Measurements from ENCODE around the gene FNDC3A. TPM values are rescaled to one million over a fixed set of nuclear protein-coding genes. Genes with fewer than 3 reads are reported as not detected.

Gene FNDC3A
- total and polyA plus RNA-seq, 9 of the 15 experiments (the other 6 are each of a cell fraction or from before 2014, with no cell fraction given), result 4.1 to 22.0 (median 13.5) TPM

DNA sequence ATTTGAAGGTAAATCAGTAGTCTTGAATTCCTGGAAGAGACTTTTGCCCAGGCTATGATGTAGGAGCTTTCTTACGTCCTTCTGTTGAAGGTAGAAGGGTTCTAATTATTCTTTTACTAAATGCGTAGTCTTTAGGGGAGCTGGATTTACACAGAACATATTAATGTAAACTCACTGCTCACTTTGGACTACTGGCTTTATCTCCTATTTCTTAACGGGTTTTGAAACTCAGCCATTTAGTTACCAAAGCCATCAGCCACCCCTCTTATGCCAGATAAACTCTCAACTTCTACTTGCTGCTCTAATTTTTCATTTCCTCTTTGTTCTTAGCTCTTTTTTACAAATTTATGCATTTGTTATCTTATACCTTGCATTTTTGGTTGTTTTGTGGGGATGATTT lies 81.5 kb downstream of the FNDC3A start:
- in situ Hi-C loops (cut with MboI) (no loop called here), intact Hi-C loops (cut with micrococcal nuclease) (no loop called here)
- no peak overlapping the region for H2AFZ ChIP-seq (ENCODE audit: low read depth, low read length)
- H3K4me2 ChIP-seq (ENCODE audit: insufficient read depth, low read length), result no peak overlapping the region
- no peak overlapping the region for H3K9ac ChIP-seq (ENCODE audit: insufficient read depth in 1 of 2, low read depth in 2 of 2, low read length in 2 of 2)
- CTCF ChIA-PET (ENCODE audit: low intra/inter-chr PET ratio), result no interaction called here
- H3K4me1 ChIP-seq (replicated peaks in 1 of 2; ENCODE audit: control insufficient read depth in 2 of 2, insufficient read depth in 2 of 2, low read length in 2 of 2), result peaks cover 0 to 3% of the 10 kb centered on the region in 2 experiments; a peak in 3 of 5 replicates
- no peak overlapping the region for H3K27ac ChIP-seq (ENCODE audit: extremely low read depth, low read depth, low read length)
- H3K9me3 ChIP-seq (replicated peaks; ENCODE audit: control insufficient read depth, insufficient read depth, low read depth, low read length), result no peaks in the 10 kb centered on the region
- POLR2A ChIA-PET, result no interaction called here
- H3K36me3 ChIP-seq (ENCODE audit: control insufficient read depth, insufficient read depth, low read length), result no peaks in the 10 kb centered on the region
- H3K4me3 ChIP-seq, result no peak overlapping the region
- H3K27me3 ChIP-seq (ENCODE audit: control insufficient read depth in 2 of 2, insufficient read depth in 2 of 2, low read length in 2 of 2), result no peaks in the 10 kb centered on the region
- 74% methylated on average over 3 of the region's 3 CpGs for WGBS (ENCODE audit: insufficient coverage, low coverage, missing lambda C conversion rate)
- FAIRE-seq, result no peak
- TF ChIP-seq, protein P1, sequence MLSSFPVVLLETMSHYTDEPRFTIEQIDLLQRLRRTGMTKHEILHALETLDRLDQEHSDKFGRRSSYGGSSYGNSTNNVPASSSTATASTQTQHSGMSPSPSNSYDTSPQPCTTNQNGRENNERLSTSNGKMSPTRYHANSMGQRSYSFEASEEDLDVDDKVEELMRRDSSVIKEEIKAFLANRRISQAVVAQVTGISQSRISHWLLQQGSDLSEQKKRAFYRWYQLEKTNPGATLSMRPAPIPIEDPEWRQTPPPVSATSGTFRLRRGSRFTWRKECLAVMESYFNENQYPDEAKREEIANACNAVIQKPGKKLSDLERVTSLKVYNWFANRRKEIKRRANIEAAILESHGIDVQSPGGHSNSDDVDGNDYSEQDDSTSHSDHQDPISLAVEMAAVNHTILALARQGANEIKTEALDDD (IDR thresholded peaks at IDR 0.05), result 0 out of 2 replicates have a peak, but pooled peaks have one; percentile 24
- TF ChIP-seq HDAC2 (IDR thresholded peaks at IDR 0.05), result no peak
- DNase-seq (ENCODE audit: extremely low read depth in 1 of 4, low spot score in 3 of 4), result no peak
- BruUV-seq (replicated peaks), result no TSS peak
- no peaks in the 10 kb centered on the region for H3K9me1 ChIP-seq (ENCODE audit: control insufficient read depth, insufficient read depth, low read length)
- H3K79me2 ChIP-seq (ENCODE audit: control insufficient read depth, insufficient read depth, low read length), result no peaks in the 10 kb centered on the region
- no peak for ATAC-seq
- H4K20me1 ChIP-seq (replicated peaks; ENCODE audit: control insufficient read depth, insufficient read depth, low read length), result no peaks in the 10 kb centered on the region

- peaks cover 0 to 9% of the 10 kb centered on the region in 2 experiments; a peak in 2 of 5 replicates for H3K4me1 ChIP-seq (replicated peaks in 1 of 2; ENCODE audit: control insufficient read depth in 2 of 2, insufficient read depth in 2 of 2, low read length in 2 of 2)
- H3K4me3 ChIP-seq, result no peak overlapping the region
- ATAC-seq (no peak), DNase-seq (ENCODE audit: extremely low read depth in 1 of 4, low spot score in 3 of 4) (no peak), FAIRE-seq (no peak)
- H3K36me3 ChIP-seq (ENCODE audit: control insufficient read depth, insufficient read depth, low read length), result no peaks in the 10 kb centered on the region
- POLR2A ChIA-PET, result no interaction called here
- H3K9me1 ChIP-seq (ENCODE audit: control insufficient read depth, insufficient read depth, low read length), result no peaks in the 10 kb centered on the region
- H2AFZ ChIP-seq (ENCODE audit: low read depth, low read length), result no peak overlapping the region
- in situ Hi-C loops (cut with MboI) (no loop called here), intact Hi-C loops (cut with micrococcal nuclease) (no loop called here)
- no peaks in the 10 kb centered on the region for H3K79me2 ChIP-seq (ENCODE audit: control insufficient read depth, insufficient read depth, low read length)
- no peak overlapping the region for H3K4me2 ChIP-seq (ENCODE audit: insufficient read depth, low read length)
- H3K27me3 ChIP-seq (ENCODE audit: control insufficient read depth in 2 of 2, insufficient read depth in 2 of 2, low read length in 2 of 2), result no peaks in the 10 kb centered on the region
- CTCF ChIA-PET (ENCODE audit: low intra/inter-chr PET ratio), result no interaction called here
- H3K9ac ChIP-seq (ENCODE audit: insufficient read depth in 1 of 2, low read depth in 2 of 2, low read length in 2 of 2), result no peak overlapping the region
- no peaks in the 10 kb centered on the region for H4K20me1 ChIP-seq (replicated peaks; ENCODE audit: control insufficient read depth, insufficient read depth, low read length)
- no TSS peak for BruUV-seq (replicated peaks)
- H3K27ac ChIP-seq (ENCODE audit: extremely low read depth, low read depth, low read length), result no peak overlapping the region
- H3K9me3 ChIP-seq (replicated peaks; ENCODE audit: control insufficient read depth, insufficient read depth, low read depth, low read length), result no peaks in the 10 kb centered on the region
- TF ChIP-seq ILK (tag; IDR thresholded peaks at IDR 0.05; ENCODE audit: borderline replicate concordance, low read depth) (no peak), ZNF347 (CRISPR knock-in tag; IDR thresholded peaks at IDR 0.05; ENCODE audit: low read depth) (no peak), BRD9 (IDR thresholded peaks at IDR 0.05; ENCODE audit: low read depth, partially characterized antibody) (no peak), ETV6 (IDR thresholded peaks at IDR 0.05; ENCODE audit: borderline replicate concordance in 1 of 2, low read depth in 2 of 2, low read length in 1 of 2) (no peak), ETV6 (CRISPR knock-in tag; IDR thresholded peaks at IDR 0.05; ENCODE audit: borderline replicate concordance) (no peak), SRSF1 (IDR thresholded peaks at IDR 0.05; ENCODE audit: low read depth, low read length) (no peak), PPARD (CRISPR knock-in tag; IDR thresholded peaks at IDR 0.05) (no peak), ZNF780A (CRISPR knock-in tag; IDR thresholded peaks at IDR 0.05) (no peak), NBN (IDR thresholded peaks at IDR 0.05; ENCODE audit: low read depth) (no peak), C11orf30 (IDR thresholded peaks at IDR 0.05; ENCODE audit: low read depth) (no peak), MAFG (tag; conservative IDR thresholded peaks at IDR 0.05) (no peak), SRF (CRISPR knock-in tag; IDR thresholded peaks at IDR 0.05) (no peak), SRSF7 (optimal IDR thresholded peaks at IDR 0.05; ENCODE audit: low read depth, low read length) (no peak), EWSR1 (IDR thresholded peaks at IDR 0.05; ENCODE audit: borderline replicate concordance, low read depth, partially characterized antibody) (no peak), CC2D1A (IDR thresholded peaks at IDR 0.05) (no peak), EHMT2 (IDR thresholded peaks at IDR 0.05) (no peak), HDAC1 (IDR thresholded peaks at IDR 0.05) (no peak), NUFIP1 (IDR thresholded peaks at IDR 0.05; ENCODE audit: partially characterized antibody) (no peak)
These were observed 83.0 kb downstream of the FNDC3A start for GRCh38 chr13:49058761-49059160.
